Measurements from ENCODE around the gene NEMP2.

Gene NEMP2

GRCh38 chr2:190455358-190456095 is 79.0 kb downstream of the NEMP2 start:
- DNase-seq = no peak

- no peak for DNase-seq
These were observed 79.7 kb downstream of the NEMP2 start for GRCh38 chr2:190454795-190455194.
